Neutrophil (primary cell): ENCODE data around the gene SLC52A3.
"Not testable (repeated sequence)": the region's sequence is repeated elsewhere in the genome, so short reads cannot be mapped to it uniquely, and the experiment has no call there.

Source experiments
- H3K27ac ChIP-seq: fragments of 200-600 bp; sonication (generic); 2 replicates; pipeline ENCODE4 v1.5.1; 2016; ENCODE audit warnings: mild to moderate bottlenecking, moderate library complexity
- H3K27me3 ChIP-seq: fragments of 200-600 bp; sonication (generic); 2 replicates; pipeline ENCODE4 v1.6.0; 2016; ENCODE audit warnings: mild to moderate bottlenecking
- H3K36me3 ChIP-seq: fragments of 200-600 bp; sonication (generic); 2 replicates; pipeline ENCODE4 v1.5.1; 2017
- H3K4me1 ChIP-seq, 2 experiments: fragments of 200-600 bp in 1 of 2; sonication (generic) in 1 of 2; 1 replicate in 1 of 2; 2 replicates in 1 of 2; pipeline versions ENCODE4 v1.5.1 to v1.6.1; 2013 to 2016; ENCODE audit warnings: low read depth in 1 of 2, low read length in 1 of 2, mild to moderate bottlenecking in 1 of 2, moderate library complexity in 1 of 2; ENCODE audit not compliant: control insufficient read depth in 1 of 2, insufficient read depth in 1 of 2
- H3K4me3 ChIP-seq, 2 experiments: fragments of 200-600 bp in 1 of 2; sonication (generic) in 1 of 2; 1 replicate in 1 of 2; 2 replicates in 1 of 2; pipeline ENCODE4 v1.5.1; 2013 to 2016; ENCODE audit warnings: low read depth in 1 of 2, low read length in 1 of 2, mild to moderate bottlenecking in 1 of 2, moderate library complexity in 1 of 2
- H3K9me3 ChIP-seq: fragments of 200-600 bp; sonication (generic); 2 replicates; pipeline ENCODE4 v1.5.1; 2016
- TF ChIP-seq, protein P1 (sequence below): fragments of 200-600 bp; sonication (generic); IDR thresholded peaks from 2 replicates; pipeline ENCODE4 v1.5.1; 2016; ENCODE audit warnings: antibody characterized with exemption

Gene SLC52A3

DNA sequence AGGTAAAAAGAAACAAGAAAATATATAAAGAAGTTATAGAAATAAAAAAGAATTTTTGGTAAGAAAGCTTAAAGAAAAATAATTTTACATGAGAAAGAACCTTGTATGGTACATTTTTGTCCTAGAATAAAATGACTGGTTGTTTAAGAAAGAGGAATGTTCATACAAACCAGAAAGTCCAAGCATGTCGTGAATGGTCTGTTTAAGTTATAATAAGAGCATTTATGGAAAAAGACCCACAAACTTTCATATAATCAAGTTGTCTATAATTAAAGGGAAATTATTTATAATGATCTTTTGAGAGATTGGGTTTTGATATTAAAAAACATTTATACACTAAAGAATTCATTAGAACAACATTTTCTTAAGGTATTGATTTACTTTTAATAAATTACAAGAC lies 37.4 kb upstream of the SLC52A3 start:
- Histone ChIP-seq H3K27me3 (peaks cover 33% of the 10 kb centered on the region), H3K4me1 (no peaks in the 10 kb centered on the region), H3K36me3 (no peaks in the 10 kb centered on the region), H3K4me3 (no peak overlapping the region), H3K9me3 (no peaks in the 10 kb centered on the region), H3K27ac (no peak overlapping the region)
- TF ChIP-seq, protein P1, sequence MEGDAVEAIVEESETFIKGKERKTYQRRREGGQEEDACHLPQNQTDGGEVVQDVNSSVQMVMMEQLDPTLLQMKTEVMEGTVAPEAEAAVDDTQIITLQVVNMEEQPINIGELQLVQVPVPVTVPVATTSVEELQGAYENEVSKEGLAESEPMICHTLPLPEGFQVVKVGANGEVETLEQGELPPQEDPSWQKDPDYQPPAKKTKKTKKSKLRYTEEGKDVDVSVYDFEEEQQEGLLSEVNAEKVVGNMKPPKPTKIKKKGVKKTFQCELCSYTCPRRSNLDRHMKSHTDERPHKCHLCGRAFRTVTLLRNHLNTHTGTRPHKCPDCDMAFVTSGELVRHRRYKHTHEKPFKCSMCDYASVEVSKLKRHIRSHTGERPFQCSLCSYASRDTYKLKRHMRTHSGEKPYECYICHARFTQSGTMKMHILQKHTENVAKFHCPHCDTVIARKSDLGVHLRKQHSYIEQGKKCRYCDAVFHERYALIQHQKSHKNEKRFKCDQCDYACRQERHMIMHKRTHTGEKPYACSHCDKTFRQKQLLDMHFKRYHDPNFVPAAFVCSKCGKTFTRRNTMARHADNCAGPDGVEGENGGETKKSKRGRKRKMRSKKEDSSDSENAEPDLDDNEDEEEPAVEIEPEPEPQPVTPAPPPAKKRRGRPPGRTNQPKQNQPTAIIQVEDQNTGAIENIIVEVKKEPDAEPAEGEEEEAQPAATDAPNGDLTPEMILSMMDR = no peak

- Histone ChIP-seq H3K27me3 (peaks cover 24% of the 10 kb centered on the region), H3K27ac (no peak overlapping the region), H3K9me3 (no peaks in the 10 kb centered on the region), H3K36me3 (no peaks in the 10 kb centered on the region), H3K4me1 (no peaks in the 10 kb centered on the region), H3K4me3 (no peak overlapping the region)
- TF ChIP-seq, protein P1 = no peak
These were observed 33.4 kb upstream of the SLC52A3 start for GRCh38 chr20:801678-802077.

- not testable (repeated sequence) for H3K4me1 ChIP-seq, H3K27ac ChIP-seq, H3K4me3 ChIP-seq, H3K36me3 ChIP-seq, H3K9me3 ChIP-seq
- H3K27me3 ChIP-seq = peaks cover 32% of the 10 kb centered on the region
These were observed 31.7 kb upstream of the SLC52A3 start for GRCh38 chr20:800026-800425.

DNA sequence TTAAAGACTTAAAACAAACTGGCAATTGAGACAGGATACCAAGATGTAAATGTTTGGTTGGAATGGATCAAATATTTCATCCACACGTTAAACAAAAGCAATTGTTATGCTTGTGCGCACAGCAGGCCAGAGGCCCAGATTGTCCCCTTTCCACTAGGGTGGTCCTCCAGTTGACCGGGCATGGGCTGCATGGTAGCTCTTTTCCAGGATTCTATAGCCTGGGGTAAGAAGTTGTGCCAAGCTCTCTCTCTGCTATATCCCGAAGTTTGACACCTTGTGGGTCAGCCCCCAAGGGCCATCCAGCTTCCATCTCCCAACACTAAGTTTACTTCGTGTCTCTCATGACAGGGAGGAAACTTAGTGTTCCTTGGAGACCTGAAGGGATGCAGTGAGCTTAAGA lies 30.4 kb upstream of the SLC52A3 start:
- not testable (repeated sequence) for H3K4me3 ChIP-seq

DNA sequence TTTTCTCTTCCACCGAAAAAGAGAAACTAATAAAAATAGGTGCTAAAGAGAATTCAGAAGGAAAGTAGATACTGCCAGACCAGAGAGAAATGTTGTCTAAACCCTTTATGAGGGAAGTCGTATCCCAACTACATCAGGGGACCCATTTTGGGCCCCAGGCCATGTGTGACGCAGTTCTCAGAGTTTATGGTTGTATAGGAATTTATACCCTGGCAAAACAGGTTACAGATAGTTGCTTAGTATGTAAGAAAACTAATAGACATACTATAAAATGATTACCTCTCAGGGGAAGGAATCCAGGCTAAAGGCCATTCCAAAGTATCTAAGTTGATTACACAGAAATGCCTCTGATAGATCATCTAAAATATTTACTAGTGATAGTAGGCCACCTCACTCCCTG lies 28.6 kb upstream of the SLC52A3 start:
- peaks cover 18% of the 10 kb centered on the region for H3K27me3 ChIP-seq
- H3K36me3 ChIP-seq = no peaks in the 10 kb centered on the region
- H3K4me3 ChIP-seq = no peak overlapping the region
- TF ChIP-seq, protein P1 = no peak
- H3K27ac ChIP-seq = no peak overlapping the region
- H3K9me3 ChIP-seq = no peaks in the 10 kb centered on the region
- H3K4me1 ChIP-seq = no peaks in the 10 kb centered on the region

More for the DNA sequence above, 30.4 kb upstream of the SLC52A3 start:
- not testable (repeated sequence) for H3K36me3 ChIP-seq, H3K9me3 ChIP-seq, H3K27ac ChIP-seq, H3K4me1 ChIP-seq
- peaks cover 26% of the 10 kb centered on the region for H3K27me3 ChIP-seq

GRCh38 chr20:792248-792647 lies 23.9 kb upstream of the SLC52A3 start:
- Histone ChIP-seq H3K4me3 (no peak overlapping the region), H3K4me1 (no peaks in the 10 kb centered on the region), H3K27me3 (peaks cover 23% of the 10 kb centered on the region), H3K36me3 (no peaks in the 10 kb centered on the region), H3K27ac (no peak overlapping the region), H3K9me3 (no peaks in the 10 kb centered on the region)
- TF ChIP-seq, protein P1 = no peak

GRCh38 chr20:791056-791455 lies 22.8 kb upstream of the SLC52A3 start:
- Histone ChIP-seq H3K4me1 (no peaks in the 10 kb centered on the region), H3K9me3 (no peaks in the 10 kb centered on the region), H3K27ac (no peak overlapping the region), H3K36me3 (no peaks in the 10 kb centered on the region), H3K4me3 (no peak overlapping the region), H3K27me3 (peaks cover 11% of the 10 kb centered on the region)
- TF ChIP-seq, protein P1 = no peak
